SK-N-SH treated with all-trans-retinoic acid at 6 μM for 48 hours (cell line): ENCODE results near the gene MESD.

Experiments
- BACH2 ChIP-seq: fragments of 250-450 bp; sonication (Bioruptor Pico); IDR thresholded peaks from 2 replicates; pipeline ENCODE4 v1.9.0; 2021; ENCODE audit warnings: mild to moderate bottlenecking, borderline replicate concordance
- CSDC2 ChIP-seq: fragments of 250-450 bp; sonication (Bioruptor Pico); IDR thresholded peaks from 2 replicates; pipeline ENCODE4 v1.5.0; 2020; ENCODE audit warnings: mild to moderate bottlenecking, moderate library complexity
- ESRRG ChIP-seq: fragments of 250-450 bp; sonication (Bioruptor Pico); IDR thresholded peaks from 2 replicates; pipeline ENCODE4 v1.6.1; 2021; ENCODE audit warnings: mild to moderate bottlenecking
- PATZ1 ChIP-seq: fragments of 250-450 bp; sonication (Bioruptor Pico); IDR thresholded peaks from 2 replicates; pipeline ENCODE4 v1.8.0; 2020; ENCODE audit warnings: mild to moderate bottlenecking, moderate library complexity, borderline replicate concordance
- RARB ChIP-seq: fragments of 250-450 bp; sonication (Bioruptor Pico); IDR thresholded peaks from 2 replicates; pipeline ENCODE4 v1.8.0; 2021; ENCODE audit warnings: mild to moderate bottlenecking, moderate library complexity
- SNAI2 ChIP-seq: fragments of 250-450 bp; sonication (Bioruptor Pico); IDR thresholded peaks from 2 replicates; pipeline ENCODE4 v1.5.0; 2020; ENCODE audit warnings: mild to moderate bottlenecking, moderate library complexity
- ZC3H10 ChIP-seq: fragments of 250-450 bp; sonication (Bioruptor Pico); IDR thresholded peaks from 2 replicates; pipeline ENCODE4 v1.5.1; 2021; ENCODE audit warnings: mild to moderate bottlenecking, moderate library complexity
- ZFP3 ChIP-seq: fragments of 250-450 bp; sonication (Bioruptor Pico); IDR thresholded peaks from 2 replicates; pipeline ENCODE4 v1.5.0; 2020; ENCODE audit warnings: mild to moderate bottlenecking, moderate library complexity
- ZFP30 ChIP-seq: fragments of 450-650 bp; formaldehyde crosslinking; IDR thresholded peaks from 2 replicates; pipeline ENCODE4 v1.5.0; 2022; ENCODE audit warnings: mild to moderate bottlenecking, moderate library complexity
- TF ChIP-seq, protein P1 (sequence below): fragments of 250-450 bp; sonication (Bioruptor Pico); IDR thresholded peaks from 2 replicates; pipeline ENCODE4 v1.8.0; 2021; ENCODE audit warnings: low read depth, mild to moderate bottlenecking, moderate library complexity, borderline replicate concordance
- TF ChIP-seq, protein P2 (sequence below): fragments of 250-450 bp; sonication (Bioruptor Pico); IDR thresholded peaks from 2 replicates; pipeline ENCODE4 v1.5.1; 2021; ENCODE audit warnings: mild to moderate bottlenecking, moderate library complexity
- TF ChIP-seq, protein P3 (sequence below): fragments of 250-450 bp; sonication (Bioruptor Pico); IDR thresholded peaks from 2 replicates; pipeline ENCODE4 v1.5.1; 2020; ENCODE audit warnings: low read depth, mild to moderate bottlenecking, moderate library complexity
- TF ChIP-seq, protein P4 (sequence below): fragments of 250-450 bp; sonication (Bioruptor Pico); IDR thresholded peaks from 2 replicates; pipeline ENCODE4 v1.5.0; 2020; ENCODE audit warnings: mild to moderate bottlenecking, moderate library complexity

GRCh38 chr15:80982839-80983238 is 6.8 kb downstream of the MESD start:
- TF ChIP-seq ZFP3 (CRISPR knock-in tag) (no peak), PATZ1 (CRISPR knock-in tag) (no peak), CSDC2 (CRISPR knock-in tag) (no peak), RARB (CRISPR knock-in tag) (no peak), SNAI2 (CRISPR knock-in tag) (no peak), ZFP30 (CRISPR knock-in tag) (no peak), ZC3H10 (no peak), ESRRG (CRISPR knock-in tag) (no peak), BACH2 (CRISPR knock-in tag) (no peak)
- TF ChIP-seq, protein P1, sequence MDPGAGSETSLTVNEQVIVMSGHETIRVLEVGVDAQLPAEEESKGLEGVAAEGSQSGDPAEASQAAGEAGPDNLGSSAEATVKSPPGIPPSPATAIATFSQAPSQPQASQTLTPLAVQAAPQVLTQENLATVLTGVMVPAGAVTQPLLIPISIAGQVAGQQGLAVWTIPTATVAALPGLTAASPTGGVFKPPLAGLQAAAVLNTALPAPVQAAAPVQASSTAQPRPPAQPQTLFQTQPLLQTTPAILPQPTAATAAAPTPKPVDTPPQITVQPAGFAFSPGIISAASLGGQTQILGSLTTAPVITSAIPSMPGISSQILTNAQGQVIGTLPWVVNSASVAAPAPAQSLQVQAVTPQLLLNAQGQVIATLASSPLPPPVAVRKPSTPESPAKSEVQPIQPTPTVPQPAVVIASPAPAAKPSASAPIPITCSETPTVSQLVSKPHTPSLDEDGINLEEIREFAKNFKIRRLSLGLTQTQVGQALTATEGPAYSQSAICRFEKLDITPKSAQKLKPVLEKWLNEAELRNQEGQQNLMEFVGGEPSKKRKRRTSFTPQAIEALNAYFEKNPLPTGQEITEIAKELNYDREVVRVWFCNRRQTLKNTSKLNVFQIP (CRISPR knock-in tag) = no peak
- TF ChIP-seq, protein P2, sequence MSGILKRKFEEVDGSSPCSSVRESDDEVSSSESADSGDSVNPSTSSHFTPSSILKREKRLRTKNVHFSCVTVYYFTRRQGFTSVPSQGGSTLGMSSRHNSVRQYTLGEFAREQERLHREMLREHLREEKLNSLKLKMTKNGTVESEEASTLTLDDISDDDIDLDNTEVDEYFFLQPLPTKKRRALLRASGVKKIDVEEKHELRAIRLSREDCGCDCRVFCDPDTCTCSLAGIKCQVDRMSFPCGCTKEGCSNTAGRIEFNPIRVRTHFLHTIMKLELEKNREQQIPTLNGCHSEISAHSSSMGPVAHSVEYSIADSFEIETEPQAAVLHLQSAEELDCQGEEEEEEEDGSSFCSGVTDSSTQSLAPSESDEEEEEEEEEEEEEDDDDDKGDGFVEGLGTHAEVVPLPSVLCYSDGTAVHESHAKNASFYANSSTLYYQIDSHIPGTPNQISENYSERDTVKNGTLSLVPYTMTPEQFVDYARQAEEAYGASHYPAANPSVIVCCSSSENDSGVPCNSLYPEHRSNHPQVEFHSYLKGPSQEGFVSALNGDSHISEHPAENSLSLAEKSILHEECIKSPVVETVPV (CRISPR knock-in tag) = no peak
- TF ChIP-seq, protein P3, sequence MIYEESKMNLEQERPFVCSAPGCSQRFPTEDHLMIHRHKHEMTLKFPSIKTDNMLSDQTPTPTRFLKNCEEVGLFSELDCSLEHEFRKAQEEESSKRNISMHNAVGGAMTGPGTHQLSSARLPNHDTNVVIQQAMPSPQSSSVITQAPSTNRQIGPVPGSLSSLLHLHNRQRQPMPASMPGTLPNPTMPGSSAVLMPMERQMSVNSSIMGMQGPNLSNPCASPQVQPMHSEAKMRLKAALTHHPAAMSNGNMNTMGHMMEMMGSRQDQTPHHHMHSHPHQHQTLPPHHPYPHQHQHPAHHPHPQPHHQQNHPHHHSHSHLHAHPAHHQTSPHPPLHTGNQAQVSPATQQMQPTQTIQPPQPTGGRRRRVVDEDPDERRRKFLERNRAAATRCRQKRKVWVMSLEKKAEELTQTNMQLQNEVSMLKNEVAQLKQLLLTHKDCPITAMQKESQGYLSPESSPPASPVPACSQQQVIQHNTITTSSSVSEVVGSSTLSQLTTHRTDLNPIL (CRISPR knock-in tag) = no peak
- TF ChIP-seq, protein P4, sequence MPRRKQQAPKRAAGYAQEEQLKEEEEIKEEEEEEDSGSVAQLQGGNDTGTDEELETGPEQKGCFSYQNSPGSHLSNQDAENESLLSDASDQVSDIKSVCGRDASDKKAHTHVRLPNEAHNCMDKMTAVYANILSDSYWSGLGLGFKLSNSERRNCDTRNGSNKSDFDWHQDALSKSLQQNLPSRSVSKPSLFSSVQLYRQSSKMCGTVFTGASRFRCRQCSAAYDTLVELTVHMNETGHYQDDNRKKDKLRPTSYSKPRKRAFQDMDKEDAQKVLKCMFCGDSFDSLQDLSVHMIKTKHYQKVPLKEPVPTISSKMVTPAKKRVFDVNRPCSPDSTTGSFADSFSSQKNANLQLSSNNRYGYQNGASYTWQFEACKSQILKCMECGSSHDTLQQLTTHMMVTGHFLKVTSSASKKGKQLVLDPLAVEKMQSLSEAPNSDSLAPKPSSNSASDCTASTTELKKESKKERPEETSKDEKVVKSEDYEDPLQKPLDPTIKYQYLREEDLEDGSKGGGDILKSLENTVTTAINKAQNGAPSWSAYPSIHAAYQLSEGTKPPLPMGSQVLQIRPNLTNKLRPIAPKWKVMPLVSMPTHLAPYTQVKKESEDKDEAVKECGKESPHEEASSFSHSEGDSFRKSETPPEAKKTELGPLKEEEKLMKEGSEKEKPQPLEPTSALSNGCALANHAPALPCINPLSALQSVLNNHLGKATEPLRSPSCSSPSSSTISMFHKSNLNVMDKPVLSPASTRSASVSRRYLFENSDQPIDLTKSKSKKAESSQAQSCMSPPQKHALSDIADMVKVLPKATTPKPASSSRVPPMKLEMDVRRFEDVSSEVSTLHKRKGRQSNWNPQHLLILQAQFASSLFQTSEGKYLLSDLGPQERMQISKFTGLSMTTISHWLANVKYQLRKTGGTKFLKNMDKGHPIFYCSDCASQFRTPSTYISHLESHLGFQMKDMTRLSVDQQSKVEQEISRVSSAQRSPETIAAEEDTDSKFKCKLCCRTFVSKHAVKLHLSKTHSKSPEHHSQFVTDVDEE (CRISPR knock-in tag) = no peak
